GM23338 (cell line): ENCODE measurements around the gene PRAC1. TPM values are rescaled to one million over a fixed set of nuclear protein-coding genes. Genes with fewer than 3 reads are reported as not detected.

Experiments
- ATAC-seq: fragments of 200-7000 bp; cut with Tn5 transposase; 3 replicates; pipeline ENCODE4 v1.9.1; 2020
- DNase-seq: peaks from one replicate; pipeline ENCODE4 v3.0.0-alpha.2; 2015; ENCODE audit warnings: low spot score
- H2AFZ ChIP-seq: fragments of 200-600 bp; sonication (generic); 2 replicates; pipeline ENCODE4 v1.8.0; 2016; ENCODE audit warnings: antibody characterized with exemption, mild to moderate bottlenecking, moderate library complexity
- H3F3A ChIP-seq: fragments of 200-600 bp; sonication (generic); replicated peaks from 2 replicates; pipeline ENCODE4 v1.8.0; 2017; ENCODE audit warnings: antibody characterized with exemption, mixed run types, low read depth
- H3K27ac ChIP-seq: fragments of 200-600 bp; sonication (generic); 2 replicates; pipeline ENCODE4 v1.6.1; 2016; ENCODE audit warnings: low read depth
- H3K27me3 ChIP-seq: fragments of 200-600 bp; sonication (generic); 2 replicates; pipeline ENCODE4 v1.8.0; 2016; ENCODE audit warnings: mild to moderate bottlenecking, mixed run types, moderate library complexity; ENCODE audit not compliant: insufficient read depth
- H3K36me3 ChIP-seq: fragments of 200-600 bp; sonication (generic); 2 replicates; pipeline ENCODE4 v1.8.0; 2016; ENCODE audit warnings: mild to moderate bottlenecking; ENCODE audit not compliant: insufficient read depth
- H3K4me1 ChIP-seq: fragments of 200-600 bp; sonication (generic); 2 replicates; pipeline ENCODE4 v1.8.0; 2016; ENCODE audit warnings: mild to moderate bottlenecking, moderate library complexity; ENCODE audit not compliant: insufficient read depth
- H3K4me2 ChIP-seq: fragments of 200-600 bp; sonication (generic); 2 replicates; pipeline ENCODE4 v1.7.1; 2017; ENCODE audit warnings: mixed run types
- H3K4me3 ChIP-seq: fragments of 200-600 bp; sonication (generic); 2 replicates; pipeline ENCODE4 v1.6.1; 2016; ENCODE audit warnings: mixed run types
- H3K79me2 ChIP-seq: fragments of 200-600 bp; sonication (generic); replicated peaks from 2 replicates; pipeline ENCODE4 v1.8.0; 2017; ENCODE audit warnings: mild to moderate bottlenecking; ENCODE audit not compliant: insufficient read depth
- H3K9me2 ChIP-seq: fragments of 200-600 bp; sonication (generic); 2 replicates; pipeline ENCODE4 v1.8.0; 2017; ENCODE audit not compliant: insufficient read depth
- H4K20me1 ChIP-seq: fragments of 200-600 bp; sonication (generic); replicated peaks from 2 replicates; pipeline ENCODE4 v1.8.0; 2017; ENCODE audit warnings: mild to moderate bottlenecking; ENCODE audit not compliant: insufficient read depth
- H3K27ac Mint-ChIP-seq: 2 replicates; pipeline ENCODE4 v1.8.0; 2020; ENCODE audit warnings: inconsistent platforms, mild to moderate bottlenecking, moderate library complexity, mixed read lengths
- H3K27me3 Mint-ChIP-seq: 3 replicates; pipeline ENCODE4 v1.8.0; 2022; ENCODE audit warnings: low read depth, mild to moderate bottlenecking, moderate library complexity, mixed read lengths, inconsistent platforms; ENCODE audit not compliant: insufficient read depth, poor library complexity
- H3K36me3 Mint-ChIP-seq: 3 replicates; pipeline ENCODE4 v1.8.0; 2021; ENCODE audit warnings: low read depth, mild to moderate bottlenecking, inconsistent platforms, moderate library complexity, mixed read lengths
- H3K4me1 Mint-ChIP-seq: 3 replicates; pipeline ENCODE4 v1.8.0; 2020; ENCODE audit warnings: mild to moderate bottlenecking, inconsistent platforms, mixed read lengths
- H3K4me3 Mint-ChIP-seq: 3 replicates; pipeline ENCODE4 v1.8.0; 2021; ENCODE audit warnings: moderate library complexity, mild to moderate bottlenecking, inconsistent platforms, mixed read lengths
- H3K9me3 Mint-ChIP-seq: 3 replicates; pipeline ENCODE4 v1.8.0; 2020; ENCODE audit warnings: moderate library complexity, mild to moderate bottlenecking, inconsistent platforms, mixed read lengths
- CREB1 ChIP-seq: fragments of 250-450 bp; sonication (Bioruptor Pico); IDR thresholded peaks from 2 replicates; pipeline ENCODE4 v1.5.0; 2020; ENCODE audit warnings: low read depth, mild to moderate bottlenecking, moderate library complexity
- EZH2 ChIP-seq: fragments of 200-600 bp; sonication (generic); IDR thresholded peaks from one replicate; pipeline ENCODE4 v1.8.0; 2017; ENCODE audit warnings: antibody characterized with exemption, mild to moderate bottlenecking, low read depth; ENCODE audit not compliant: unreplicated experiment
- EZH2phosphoT487 ChIP-seq: fragments of 200-600 bp; sonication (generic); IDR thresholded peaks from one replicate; pipeline ENCODE4 v1.8.1; 2018; ENCODE audit warnings: antibody characterized with exemption; ENCODE audit not compliant: unreplicated experiment
- POLR2AphosphoS5 ChIP-seq: IDR thresholded peaks from 2 replicates; pipeline ENCODE4 v1.6.1; 2016; ENCODE audit warnings: antibody characterized with exemption, low read depth
- ZNF114 ChIP-seq: fragments of 250-450 bp; sonication (Bioruptor Pico); IDR thresholded peaks from 2 replicates; pipeline ENCODE4 v1.5.0; 2020; ENCODE audit warnings: mild to moderate bottlenecking, moderate library complexity
- polyA plus RNA-seq: library from polyadenylated mRNA; unstranded; fragments of >200 nt; fragmentation: Nextera tagmentation; extraction: Ambion mirVana; gene quantifications from 2 replicates; pipeline ENCODE4 v1.2.1, GENCODE V29; 2016
- total RNA-seq: library from RNA; depleted of rRNA; stranded (reverse); fragments of >200 nt; shearing (Covaris generic); gene quantifications from 2 replicates; pipeline ENCODE4 v1.2.3, GENCODE V29; 2014
- TF ChIP-seq, protein P1 (sequence below): IDR thresholded peaks from 2 replicates; pipeline ENCODE4 v1.6.1; 2016; ENCODE audit warnings: antibody characterized with exemption
- TF ChIP-seq, protein P2 (sequence below), 2 experiments: fragments of 200-600 bp in 1 of 2; sonication (generic) in 1 of 2; conservative IDR thresholded peaks; 2 replicates each; pipeline versions ENCODE4 v1.5.1 to v1.6.1; 2016 to 2017; ENCODE audit warnings: antibody characterized with exemption in 2 of 2, low read depth in 2 of 2, mild to moderate bottlenecking in 2 of 2, moderate library complexity in 1 of 2

PRAC1 gene
- total and polyA plus RNA-seq, 2 experiments from 2014 or later = not detected

DNA sequence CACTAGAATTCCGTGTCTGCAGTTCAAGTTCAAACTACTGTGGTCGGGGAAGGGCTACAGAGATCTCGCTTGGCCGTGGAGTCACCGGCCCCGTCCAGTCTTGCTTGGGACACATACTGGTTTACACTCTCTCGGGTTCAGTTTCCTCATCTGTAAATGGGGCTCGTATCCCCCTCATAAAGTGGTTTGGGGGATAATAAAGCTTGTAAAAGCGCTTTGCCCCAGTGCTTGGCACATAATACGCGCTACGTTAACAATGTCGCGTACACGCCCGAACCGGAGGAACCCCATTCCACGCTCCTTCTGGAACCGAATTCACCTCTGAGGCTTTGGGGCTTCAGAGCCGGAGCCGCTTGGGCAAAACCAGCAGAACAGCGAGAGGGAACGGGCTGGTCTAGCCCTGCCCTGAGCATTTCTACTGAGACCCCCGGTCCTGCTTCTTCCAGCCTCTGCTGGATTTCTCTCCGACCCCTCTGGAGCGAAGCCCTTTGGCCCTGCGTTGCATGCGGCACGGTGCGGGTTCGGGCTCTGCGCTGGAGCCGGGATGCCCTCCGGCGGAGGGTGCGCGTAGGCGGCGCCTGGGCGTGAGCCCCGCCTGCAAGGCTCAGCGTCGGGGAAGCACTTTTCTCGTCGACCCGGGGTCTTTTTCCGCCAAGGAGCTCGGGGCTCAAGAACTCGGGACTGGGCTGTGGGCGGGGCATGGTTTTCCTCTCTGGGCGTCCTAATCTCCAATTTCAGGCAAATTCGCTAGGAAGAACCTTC lies 32.4 kb upstream of the PRAC1 start:
- ATAC-seq = peak; percentile 78
- H3K9me3 Mint-ChIP-seq = 0 out of 3 replicates have a peak, but pooled peaks cover 5% of the 10 kb centered on the region
- Histone ChIP-seq H3K4me2 (peak overlapping the region; percentile 71), H3K27ac (no peak overlapping the region), H3K4me3 (peak overlapping the region; percentile 44), H3K9me2 (no peaks in the 10 kb centered on the region), H3K79me2 (no peaks in the 10 kb centered on the region), H3K4me1 (peaks cover 25% of the 10 kb centered on the region; the same call in 1 of the 2 replicates), H3K36me3 (no peaks in the 10 kb centered on the region), H2AFZ (0 out of 2 replicates have a peak overlapping the region, but pooled peaks have one; percentile 28), H3K27me3 (peaks cover 100% of the 10 kb centered on the region), H4K20me1 (peaks cover 34% of the 10 kb centered on the region), H3F3A (peaks cover 23% of the 10 kb centered on the region; the same call in 1 of the 2 replicates)
- H3K36me3 Mint-ChIP-seq = no peaks in the 10 kb centered on the region
- H3K4me1 Mint-ChIP-seq = peaks cover 11% of the 10 kb centered on the region
- H3K27ac Mint-ChIP-seq = no peak overlapping the region
- peak overlapping the region; percentile 52 for H3K4me3 Mint-ChIP-seq
- TF ChIP-seq, protein P1, sequence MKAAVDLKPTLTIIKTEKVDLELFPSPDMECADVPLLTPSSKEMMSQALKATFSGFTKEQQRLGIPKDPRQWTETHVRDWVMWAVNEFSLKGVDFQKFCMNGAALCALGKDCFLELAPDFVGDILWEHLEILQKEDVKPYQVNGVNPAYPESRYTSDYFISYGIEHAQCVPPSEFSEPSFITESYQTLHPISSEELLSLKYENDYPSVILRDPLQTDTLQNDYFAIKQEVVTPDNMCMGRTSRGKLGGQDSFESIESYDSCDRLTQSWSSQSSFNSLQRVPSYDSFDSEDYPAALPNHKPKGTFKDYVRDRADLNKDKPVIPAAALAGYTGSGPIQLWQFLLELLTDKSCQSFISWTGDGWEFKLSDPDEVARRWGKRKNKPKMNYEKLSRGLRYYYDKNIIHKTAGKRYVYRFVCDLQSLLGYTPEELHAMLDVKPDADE = no peak
- TF ChIP-seq ZNF114 (CRISPR knock-in tag) (no peak), EZH2phosphoT487 (peak; percentile 52), CREB1 (CRISPR knock-in tag) (0 out of 2 replicates have a peak, but pooled peaks have one; percentile 9), EZH2 (peak; percentile 98)
- TF ChIP-seq, protein P2, sequence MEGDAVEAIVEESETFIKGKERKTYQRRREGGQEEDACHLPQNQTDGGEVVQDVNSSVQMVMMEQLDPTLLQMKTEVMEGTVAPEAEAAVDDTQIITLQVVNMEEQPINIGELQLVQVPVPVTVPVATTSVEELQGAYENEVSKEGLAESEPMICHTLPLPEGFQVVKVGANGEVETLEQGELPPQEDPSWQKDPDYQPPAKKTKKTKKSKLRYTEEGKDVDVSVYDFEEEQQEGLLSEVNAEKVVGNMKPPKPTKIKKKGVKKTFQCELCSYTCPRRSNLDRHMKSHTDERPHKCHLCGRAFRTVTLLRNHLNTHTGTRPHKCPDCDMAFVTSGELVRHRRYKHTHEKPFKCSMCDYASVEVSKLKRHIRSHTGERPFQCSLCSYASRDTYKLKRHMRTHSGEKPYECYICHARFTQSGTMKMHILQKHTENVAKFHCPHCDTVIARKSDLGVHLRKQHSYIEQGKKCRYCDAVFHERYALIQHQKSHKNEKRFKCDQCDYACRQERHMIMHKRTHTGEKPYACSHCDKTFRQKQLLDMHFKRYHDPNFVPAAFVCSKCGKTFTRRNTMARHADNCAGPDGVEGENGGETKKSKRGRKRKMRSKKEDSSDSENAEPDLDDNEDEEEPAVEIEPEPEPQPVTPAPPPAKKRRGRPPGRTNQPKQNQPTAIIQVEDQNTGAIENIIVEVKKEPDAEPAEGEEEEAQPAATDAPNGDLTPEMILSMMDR (conservative IDR thresholded peaks at IDR 0.05; ENCODE audit: low read depth in 2 of 2) = no peak
- DNase-seq = peak; percentile 83
- H3K27me3 Mint-ChIP-seq = peaks cover 97% of the 10 kb centered on the region

DNA sequence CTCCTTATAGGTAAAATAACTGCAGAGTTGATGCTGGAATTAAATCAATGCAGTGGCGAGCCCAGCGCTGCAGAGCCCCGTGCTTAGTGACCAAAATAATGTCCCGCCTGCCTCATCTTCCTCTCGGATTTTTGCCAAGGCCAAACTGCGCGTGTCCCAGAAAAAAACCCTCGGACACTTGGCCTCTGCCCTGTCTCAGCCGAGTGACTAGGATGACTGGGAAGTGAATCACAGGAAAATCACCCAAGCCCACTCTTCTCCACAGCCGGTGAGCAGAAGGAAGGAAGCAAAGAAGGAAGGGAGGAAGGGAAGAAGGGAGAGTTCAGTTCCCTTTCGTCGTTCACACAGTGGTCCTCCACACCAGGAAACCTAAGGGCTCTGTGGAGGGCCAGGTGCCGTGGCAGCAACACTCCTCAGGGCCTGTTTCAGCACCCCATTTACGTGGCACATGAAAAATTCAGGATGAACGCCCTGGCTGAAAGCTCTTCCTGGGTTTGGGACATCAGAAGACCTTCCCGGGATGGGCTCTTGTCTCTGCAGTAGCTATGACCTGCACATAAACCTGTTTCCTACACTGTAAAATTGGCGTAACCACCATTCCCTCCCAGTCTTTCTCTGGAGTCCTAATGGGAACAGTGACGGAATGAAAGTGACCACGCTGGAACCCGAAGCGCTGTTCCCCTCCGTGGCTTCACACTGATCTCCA lies 31.6 kb upstream of the PRAC1 start:
- Histone ChIP-seq H3K27ac (no peak overlapping the region), H4K20me1 (peaks cover 39% of the 10 kb centered on the region), H3K4me2 (no peak overlapping the region), H2AFZ (no peak overlapping the region), H3K4me3 (no peak overlapping the region), H3K27me3 (peaks cover 100% of the 10 kb centered on the region), H3K36me3 (no peaks in the 10 kb centered on the region; the same call in 1 of the 2 replicates), H3F3A (peaks cover 23% of the 10 kb centered on the region; the same call in 1 of the 2 replicates), H3K4me1 (peaks cover 26% of the 10 kb centered on the region; the same call in 1 of the 2 replicates), H3K79me2 (no peaks in the 10 kb centered on the region), H3K9me2 (no peaks in the 10 kb centered on the region)
- ATAC-seq (no peak), DNase-seq (no peak)
- H3K9me3 Mint-ChIP-seq = 0 out of 3 replicates have a peak, but pooled peaks cover 5% of the 10 kb centered on the region
- no peaks in the 10 kb centered on the region for H3K36me3 Mint-ChIP-seq
- H3K27ac Mint-ChIP-seq = no peak overlapping the region
- peaks cover 98% of the 10 kb centered on the region for H3K27me3 Mint-ChIP-seq
- H3K4me3 Mint-ChIP-seq = no peak overlapping the region; the same call in 2 of the 3 replicates
- peaks cover 11% of the 10 kb centered on the region for H3K4me1 Mint-ChIP-seq
- TF ChIP-seq EZH2 = peak; percentile 30
- TF ChIP-seq POLR2AphosphoS5 = no peak
